GM18511 (cell line): Measurements from ENCODE around the gene FKBP10.
"Not testable (repeated sequence)": the region's sequence is repeated elsewhere in the genome, so short reads cannot be mapped to it uniquely, and the experiment has no call there.

ENCODE experiments used
- ATAC-seq: cut with Tn5 transposase; IDR thresholded peaks from one replicate; pipeline ENCODE4 v1.9.1; 2021; ENCODE audit warnings: mild to moderate bottlenecking, moderate library complexity; ENCODE audit not compliant: unreplicated experiment

The FKBP10 gene, protein sequence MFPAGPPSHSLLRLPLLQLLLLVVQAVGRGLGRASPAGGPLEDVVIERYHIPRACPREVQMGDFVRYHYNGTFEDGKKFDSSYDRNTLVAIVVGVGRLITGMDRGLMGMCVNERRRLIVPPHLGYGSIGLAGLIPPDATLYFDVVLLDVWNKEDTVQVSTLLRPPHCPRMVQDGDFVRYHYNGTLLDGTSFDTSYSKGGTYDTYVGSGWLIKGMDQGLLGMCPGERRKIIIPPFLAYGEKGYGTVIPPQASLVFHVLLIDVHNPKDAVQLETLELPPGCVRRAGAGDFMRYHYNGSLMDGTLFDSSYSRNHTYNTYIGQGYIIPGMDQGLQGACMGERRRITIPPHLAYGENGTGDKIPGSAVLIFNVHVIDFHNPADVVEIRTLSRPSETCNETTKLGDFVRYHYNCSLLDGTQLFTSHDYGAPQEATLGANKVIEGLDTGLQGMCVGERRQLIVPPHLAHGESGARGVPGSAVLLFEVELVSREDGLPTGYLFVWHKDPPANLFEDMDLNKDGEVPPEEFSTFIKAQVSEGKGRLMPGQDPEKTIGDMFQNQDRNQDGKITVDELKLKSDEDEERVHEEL

DNA sequence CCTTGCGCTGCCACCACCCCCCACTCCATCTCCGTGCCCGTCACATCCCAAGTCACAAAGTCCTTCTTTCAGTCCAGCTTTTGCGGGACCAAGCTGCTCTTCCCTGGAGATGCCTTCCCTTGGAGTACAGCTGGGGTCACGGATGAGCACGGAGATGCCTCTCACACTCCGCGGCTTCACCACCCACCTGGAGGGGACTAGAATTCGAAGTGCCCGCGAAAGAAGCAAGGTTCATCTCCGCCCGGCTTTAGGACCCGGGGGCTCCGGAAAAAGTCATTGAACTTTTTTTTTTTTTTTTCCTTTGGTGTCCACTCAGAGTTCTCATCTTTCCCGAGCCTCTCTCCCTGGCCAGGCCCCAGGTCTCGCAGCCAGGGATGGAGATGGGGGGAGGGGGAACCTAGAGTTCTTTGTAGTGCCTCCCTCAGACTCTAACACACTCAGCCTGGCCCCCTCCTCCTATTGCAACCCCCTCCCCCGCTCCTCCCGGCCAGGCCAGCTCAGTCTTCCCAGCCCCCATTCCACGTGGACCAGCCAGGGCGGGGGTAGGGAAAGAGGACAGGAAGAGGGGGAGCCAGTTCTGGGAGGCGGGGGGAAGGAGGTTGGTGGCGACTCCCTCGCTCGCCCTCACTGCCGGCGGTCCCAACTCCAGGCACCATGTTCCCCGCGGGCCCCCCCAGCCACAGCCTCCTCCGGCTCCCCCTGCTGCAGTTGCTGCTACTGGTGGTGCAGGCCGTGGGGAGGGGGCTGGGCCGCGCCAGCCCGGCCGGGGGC lies at the start of gene FKBP10:
FKBP10 (plus strand) TSS at position 624 of the 771 bp plus-strand sequence; CDS start at position 655, 31 bp downstream.
- ATAC-seq = no peak

DNA sequence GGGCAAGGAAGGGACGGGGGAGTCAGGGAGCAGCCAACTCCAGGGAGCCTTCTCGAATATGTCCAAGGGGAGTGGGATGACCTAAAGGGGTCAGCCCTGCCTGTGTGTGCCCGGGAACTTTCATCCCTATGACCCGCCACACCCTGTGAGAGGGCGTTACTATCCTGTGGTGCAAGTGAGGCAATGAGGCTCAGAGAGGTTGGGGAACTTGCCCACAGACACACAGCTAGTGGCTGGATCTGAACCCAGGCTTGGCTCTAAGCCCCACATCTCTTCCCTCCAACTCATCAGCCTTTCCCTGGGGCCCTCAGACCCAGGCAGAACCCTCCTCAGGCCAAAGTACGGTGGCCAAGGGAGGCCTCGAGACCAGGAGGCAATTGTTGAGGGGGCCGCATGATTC lies 49.5 kb upstream of the FKBP10 start:
- ATAC-seq = no peak

GRCh38 chr17:41766135-41766534 lies 46.7 kb upstream of the FKBP10 start:
- no peak for ATAC-seq

GRCh38 chr17:41767324-41768042 lies 45.3 kb upstream of the FKBP10 start:
- ATAC-seq = no peak

DNA sequence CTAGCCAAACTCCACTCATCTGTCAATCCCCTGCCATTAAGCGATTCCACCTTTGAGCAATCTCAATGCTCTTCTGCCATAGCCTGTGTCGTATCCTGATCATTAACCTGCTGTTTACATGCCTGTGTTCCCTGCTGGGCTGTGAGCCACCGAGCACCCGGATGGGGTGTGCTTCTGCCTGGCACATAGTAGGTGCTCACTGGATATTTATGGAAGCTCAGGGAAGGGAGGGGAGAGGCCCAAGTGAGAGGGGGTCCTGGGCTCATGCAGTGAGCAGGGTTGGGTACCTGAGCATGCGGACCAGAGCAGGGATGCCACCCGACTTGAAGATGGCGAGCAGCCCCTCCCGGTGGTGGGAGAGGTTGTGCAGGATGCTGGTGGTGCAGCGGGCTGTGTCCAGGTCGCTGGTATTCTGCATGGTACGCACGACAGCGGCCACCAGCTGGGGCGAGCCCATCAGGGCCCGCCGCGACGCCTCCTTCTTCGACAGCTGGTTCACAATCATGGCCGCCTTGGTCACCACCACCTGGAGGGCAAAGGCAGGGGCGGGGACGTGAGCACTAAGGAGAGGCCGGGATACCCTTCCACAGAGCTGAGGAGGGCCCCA lies 44.0 kb upstream of the FKBP10 start:
- no peak for ATAC-seq

GRCh38 chr17:41769346-41769862 lies 43.4 kb upstream of the FKBP10 start:
- ATAC-seq = no peak

- no peak for ATAC-seq
Observed at GRCh38 chr17:41769985-41770384, 42.8 kb upstream of the FKBP10 start.

GRCh38 chr17:41771389-41772206 lies 41.2 kb upstream of the FKBP10 start:
- no peak for ATAC-seq

DNA sequence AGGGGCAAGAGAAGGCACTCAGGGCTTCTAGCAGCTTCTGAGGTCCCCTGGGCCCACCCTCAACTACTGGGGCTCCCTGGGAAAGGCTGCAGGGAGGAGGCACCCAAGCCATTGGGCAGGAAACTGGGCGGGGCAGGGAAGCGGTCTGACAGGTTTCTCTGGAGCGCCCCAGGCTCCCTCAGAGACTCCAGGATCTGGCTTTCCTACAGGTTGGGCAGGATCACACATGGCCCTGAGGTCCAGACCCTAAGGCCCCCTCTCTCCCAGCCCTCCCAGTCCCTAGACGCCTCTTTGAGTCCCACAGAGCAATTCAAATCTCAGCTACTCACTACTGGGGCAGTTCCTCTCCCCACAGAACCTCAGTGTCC lies 40.6 kb upstream of the FKBP10 start:
- no peak for ATAC-seq

DNA sequence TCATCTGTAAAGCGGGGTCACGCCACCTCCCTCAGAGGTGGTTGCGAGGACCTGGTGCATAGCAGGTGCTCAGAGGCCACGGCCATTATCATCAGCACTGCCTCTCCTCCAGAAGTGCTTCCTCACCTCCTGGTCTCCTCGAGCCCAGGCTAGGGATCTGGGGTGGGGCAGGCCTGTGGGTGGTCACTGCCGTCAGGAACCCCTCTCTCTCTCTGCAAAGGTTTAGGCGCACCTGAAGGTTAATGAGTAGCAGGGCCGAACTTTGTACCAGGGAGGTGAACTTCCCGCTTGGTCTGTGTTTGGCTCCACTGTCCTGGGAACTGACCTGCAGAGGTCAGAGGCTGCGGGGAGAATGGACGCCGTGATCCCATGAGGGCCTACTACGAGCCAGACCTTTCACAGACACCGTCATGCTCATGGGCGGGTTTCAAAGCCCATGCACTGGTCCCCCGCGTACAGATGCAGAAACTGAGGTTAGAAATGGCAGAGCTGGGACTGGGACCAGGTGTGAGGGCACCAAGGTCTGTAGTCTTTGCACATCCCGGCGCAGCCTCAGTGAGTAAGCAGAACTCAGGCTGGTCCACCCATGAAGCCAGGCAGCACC lies 40.1 kb upstream of the FKBP10 start:
- ATAC-seq = no peak

GRCh38 chr17:41773190-41773588 lies 39.6 kb upstream of the FKBP10 start:
- ATAC-seq = no peak

- ATAC-seq = no peak
Observed at GRCh38 chr17:41773731-41774193, 39.0 kb upstream of the FKBP10 start.

DNA sequence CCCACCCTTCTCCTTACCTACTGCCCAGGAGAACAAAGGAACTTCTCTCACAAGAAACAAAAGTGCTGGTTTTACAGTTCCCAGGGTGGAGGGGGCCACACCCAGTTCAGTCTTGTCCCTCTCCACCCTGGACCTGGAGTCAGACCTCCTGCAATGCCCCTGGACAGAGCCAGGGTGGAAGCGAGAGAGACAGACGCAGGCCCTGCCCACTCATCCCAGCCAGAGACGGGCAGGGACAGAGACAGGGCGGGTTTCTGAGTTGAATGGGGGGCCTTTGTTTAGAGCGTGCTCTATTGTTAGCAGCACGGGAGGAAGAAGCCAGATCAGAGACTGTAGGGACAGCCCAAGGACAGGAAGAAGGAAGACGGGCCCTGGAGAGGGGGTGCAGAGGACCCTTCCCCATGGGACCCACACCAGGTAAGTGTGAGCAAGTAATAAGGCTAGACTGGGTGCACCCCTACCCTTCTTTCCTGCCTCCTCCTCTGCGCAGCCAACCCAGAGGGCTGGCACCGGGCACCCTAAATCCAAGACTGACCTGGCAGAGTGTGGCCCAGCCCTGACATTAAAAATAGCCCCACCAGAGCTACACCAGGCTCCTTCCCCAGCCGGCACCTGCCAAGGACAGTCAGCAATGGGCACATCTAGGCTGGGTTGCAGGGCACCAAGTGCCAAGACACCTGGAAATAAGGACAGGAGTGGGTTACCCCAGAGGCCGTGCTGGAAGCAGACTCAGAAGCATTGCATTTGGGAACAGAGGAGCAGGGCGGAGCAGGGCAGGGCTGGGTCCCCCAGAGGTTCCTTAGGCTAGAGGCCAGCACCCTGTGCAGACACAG lies 37.2 kb upstream of the FKBP10 start:
- ATAC-seq = no peak

DNA sequence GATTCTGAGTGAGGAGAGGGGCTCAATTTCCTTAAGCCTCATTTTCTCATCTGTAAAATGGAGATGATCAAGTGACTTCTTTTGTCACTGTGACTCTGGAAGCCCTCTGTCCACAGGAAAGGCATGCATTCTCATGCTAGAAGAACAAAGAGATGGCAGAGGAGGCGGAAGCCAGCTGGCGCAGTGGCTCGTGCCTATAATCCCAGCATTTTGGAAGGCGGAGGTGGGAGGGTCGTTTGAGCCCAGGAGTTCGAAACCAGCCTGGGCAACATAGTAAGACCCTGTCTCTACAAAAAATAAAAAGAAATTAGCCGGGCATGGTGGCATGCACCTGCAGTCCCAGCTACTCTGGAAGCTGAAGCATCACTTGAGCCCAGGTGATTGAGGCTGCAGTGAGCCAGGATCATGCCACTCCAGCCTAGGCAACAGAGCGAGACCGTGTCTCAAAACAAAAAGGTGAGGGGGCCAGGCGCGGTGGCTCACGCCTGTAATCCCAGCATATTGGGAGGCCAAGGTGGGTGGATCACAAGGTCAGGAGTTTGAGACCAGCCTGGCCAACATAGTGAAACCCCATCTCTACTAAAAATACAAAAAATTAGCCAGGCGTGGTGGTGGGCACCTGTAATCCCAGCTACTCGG lies 36.4 kb upstream of the FKBP10 start:
- ATAC-seq = not testable (repeated sequence)

DNA sequence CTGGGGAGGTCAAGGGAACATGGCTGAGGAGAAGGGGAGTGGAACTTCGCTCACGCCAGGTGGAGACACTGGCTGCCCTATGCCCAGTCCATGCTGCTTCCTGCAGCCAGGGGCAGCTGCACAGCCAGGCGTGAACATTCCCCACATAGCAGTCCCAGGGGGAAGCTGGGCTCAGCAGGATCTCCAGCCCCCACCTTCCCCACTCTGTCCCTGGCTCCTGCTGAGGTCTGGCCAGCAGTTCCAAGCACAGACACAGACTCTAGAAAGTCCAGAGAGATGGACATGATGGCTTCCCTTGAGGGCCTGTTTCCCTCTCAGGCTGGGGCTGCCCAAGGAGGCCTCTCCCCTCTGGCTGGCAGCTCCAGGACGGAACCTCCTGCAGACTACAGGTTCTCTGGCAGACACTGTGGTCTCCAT lies 35.6 kb upstream of the FKBP10 start:
- ATAC-seq = no peak

DNA sequence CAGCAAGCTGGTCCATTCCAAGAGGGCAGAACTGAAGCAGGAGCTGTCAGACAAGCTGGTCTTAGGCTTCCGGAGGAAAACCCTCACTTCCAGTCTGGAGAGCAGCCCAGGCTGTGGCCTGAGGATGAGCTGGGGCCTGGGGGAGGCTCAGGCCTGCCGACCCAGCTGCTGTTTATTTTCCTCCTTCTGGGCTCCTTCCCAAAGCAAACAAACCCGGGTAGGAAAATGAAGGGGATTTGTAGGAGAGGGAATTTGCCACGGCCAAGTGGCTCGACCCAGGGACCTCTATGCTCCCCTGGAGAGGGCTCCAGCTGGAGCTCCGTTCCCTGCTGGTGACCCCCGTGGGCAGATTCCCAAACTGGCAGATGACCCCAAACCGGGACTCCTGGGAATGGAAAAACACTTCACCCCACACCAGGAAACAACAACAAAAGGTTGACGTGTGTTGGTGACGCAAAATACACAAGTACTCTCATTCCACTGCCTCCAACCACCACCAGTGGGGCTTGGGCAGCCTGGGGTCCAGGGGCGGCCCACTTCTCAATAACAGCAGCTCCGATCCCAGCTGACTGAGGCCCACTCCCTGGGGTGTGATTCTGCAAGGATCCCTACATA lies 35.1 kb upstream of the FKBP10 start:
- no peak for ATAC-seq

- no peak for ATAC-seq
Observed at GRCh38 chr17:41779954-41780353, 32.9 kb upstream of the FKBP10 start.
